Measurements from ENCODE around the gene MEX3D.

The MEX3D gene

GRCh38 chr19:1514986-1515721 lies 53.0 kb downstream of the MEX3D start:
- no peak for DNase-seq

GRCh38 chr19:1514295-1514661 lies 53.8 kb downstream of the MEX3D start:
- DNase-seq = no peak

GRCh38 chr19:1513499-1514294 lies 54.4 kb downstream of the MEX3D start:
- peak; percentile 73 for DNase-seq

GRCh38 chr19:1512671-1513498 lies 55.2 kb downstream of the MEX3D start, which contains the start of gene ADAMTSL5:
Gene ADAMTSL5, minus strand, starts transcription at chr19:1513019. Its CDS starts 2,076 bp downstream, at chr19:1510943.
- DNase-seq = peak; percentile 68

- DNase-seq = no peak
Observed at GRCh38 chr19:1511318-1512317, 56.5 kb downstream of the MEX3D start.

GRCh38 chr19:1510807-1511206 lies 57.3 kb downstream of the MEX3D start:
- DNase-seq = no peak

- DNase-seq = no peak
Observed at GRCh38 chr19:1510442-1510806, 57.7 kb downstream of the MEX3D start.

GRCh38 chr19:1509602-1510441 lies 58.3 kb downstream of the MEX3D start:
- no peak for DNase-seq

GRCh38 chr19:1508507-1508856 lies 59.6 kb downstream of the MEX3D start:
- peak; percentile 32 for DNase-seq

- peak; percentile 96 for DNase-seq
Observed at GRCh38 chr19:1507763-1508506, 60.2 kb downstream of the MEX3D start.

GRCh38 chr19:1507192-1507660 lies 60.9 kb downstream of the MEX3D start:
- no peak for DNase-seq

GRCh38 chr19:1505991-1506881 lies 61.9 kb downstream of the MEX3D start:
- no peak for DNase-seq

- no peak for DNase-seq
Observed at GRCh38 chr19:1505012-1505411, 63.1 kb downstream of the MEX3D start.
